ENCODE measurements around the gene RXFP3.
A peak's percentile ranks its signal among the peaks of the same experiment; 100 is the strongest.
"Not testable (repeated sequence)": the region's sequence is repeated elsewhere in the genome, so short reads cannot be mapped to it uniquely, and the experiment has no call there.

Gene RXFP3, protein sequence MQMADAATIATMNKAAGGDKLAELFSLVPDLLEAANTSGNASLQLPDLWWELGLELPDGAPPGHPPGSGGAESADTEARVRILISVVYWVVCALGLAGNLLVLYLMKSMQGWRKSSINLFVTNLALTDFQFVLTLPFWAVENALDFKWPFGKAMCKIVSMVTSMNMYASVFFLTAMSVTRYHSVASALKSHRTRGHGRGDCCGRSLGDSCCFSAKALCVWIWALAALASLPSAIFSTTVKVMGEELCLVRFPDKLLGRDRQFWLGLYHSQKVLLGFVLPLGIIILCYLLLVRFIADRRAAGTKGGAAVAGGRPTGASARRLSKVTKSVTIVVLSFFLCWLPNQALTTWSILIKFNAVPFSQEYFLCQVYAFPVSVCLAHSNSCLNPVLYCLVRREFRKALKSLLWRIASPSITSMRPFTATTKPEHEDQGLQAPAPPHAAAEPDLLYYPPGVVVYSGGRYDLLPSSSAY

DNA sequence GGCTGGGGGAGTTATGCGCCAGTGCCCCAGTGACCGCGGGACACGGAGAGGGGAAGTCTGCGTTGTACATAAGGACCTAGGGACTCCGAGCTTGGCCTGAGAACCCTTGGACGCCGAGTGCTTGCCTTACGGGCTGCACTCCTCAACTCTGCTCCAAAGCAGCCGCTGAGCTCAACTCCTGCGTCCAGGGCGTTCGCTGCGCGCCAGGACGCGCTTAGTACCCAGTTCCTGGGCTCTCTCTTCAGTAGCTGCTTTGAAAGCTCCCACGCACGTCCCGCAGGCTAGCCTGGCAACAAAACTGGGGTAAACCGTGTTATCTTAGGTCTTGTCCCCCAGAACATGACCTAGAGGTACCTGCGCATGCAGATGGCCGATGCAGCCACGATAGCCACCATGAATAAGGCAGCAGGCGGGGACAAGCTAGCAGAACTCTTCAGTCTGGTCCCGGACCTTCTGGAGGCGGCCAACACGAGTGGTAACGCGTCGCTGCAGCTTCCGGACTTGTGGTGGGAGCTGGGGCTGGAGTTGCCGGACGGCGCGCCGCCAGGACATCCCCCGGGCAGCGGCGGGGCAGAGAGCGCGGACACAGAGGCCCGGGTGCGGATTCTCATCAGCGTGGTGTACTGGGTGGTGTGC, at the start of gene RXFP3:
TSS of gene RXFP3 (plus strand) at position 6 of the 636 bp plus-strand sequence. CDS start at position 361, 355 bp downstream.
- peak; percentile 77 for DNase-seq

DNA sequence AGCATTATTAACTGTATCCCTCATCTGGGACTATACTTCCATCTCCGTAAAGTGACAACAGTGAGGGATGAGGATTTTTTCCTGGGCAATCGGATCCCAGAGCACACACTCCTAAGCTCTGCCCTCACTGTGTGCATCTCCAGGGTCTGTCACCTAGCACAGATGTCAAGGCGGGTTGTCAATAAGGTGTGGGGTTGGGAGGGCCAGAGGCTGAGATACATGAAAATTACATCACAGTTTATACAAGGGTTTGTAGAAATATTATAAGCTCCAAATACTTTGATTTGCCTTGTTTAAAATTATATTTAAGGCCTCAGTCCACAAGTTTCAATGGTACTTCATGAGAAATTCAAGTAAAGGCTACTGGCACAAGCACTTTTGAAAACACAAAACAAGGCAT, 48.9 kb upstream of the RXFP3 start:
- no peak for DNase-seq

DNA sequence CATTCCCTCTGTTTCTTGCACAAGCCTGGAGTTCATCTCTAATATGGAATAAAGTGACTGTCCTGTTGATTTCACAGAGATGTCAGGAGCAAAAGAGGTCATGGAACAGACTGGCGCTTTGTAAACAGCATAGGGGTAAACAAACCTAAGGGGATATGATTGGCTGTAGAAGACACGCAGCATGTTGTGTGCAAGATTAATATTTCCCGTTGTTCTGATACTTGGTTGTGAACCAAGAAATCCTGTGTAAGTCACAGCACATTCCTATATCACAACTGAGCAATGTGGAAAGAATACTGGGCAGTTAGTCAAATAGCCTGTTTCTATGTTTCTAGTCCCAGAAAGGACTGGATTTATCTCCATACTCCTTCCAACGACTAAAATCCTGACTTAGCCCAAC, 47.6 kb upstream of the RXFP3 start:
- no peak for DNase-seq

DNA sequence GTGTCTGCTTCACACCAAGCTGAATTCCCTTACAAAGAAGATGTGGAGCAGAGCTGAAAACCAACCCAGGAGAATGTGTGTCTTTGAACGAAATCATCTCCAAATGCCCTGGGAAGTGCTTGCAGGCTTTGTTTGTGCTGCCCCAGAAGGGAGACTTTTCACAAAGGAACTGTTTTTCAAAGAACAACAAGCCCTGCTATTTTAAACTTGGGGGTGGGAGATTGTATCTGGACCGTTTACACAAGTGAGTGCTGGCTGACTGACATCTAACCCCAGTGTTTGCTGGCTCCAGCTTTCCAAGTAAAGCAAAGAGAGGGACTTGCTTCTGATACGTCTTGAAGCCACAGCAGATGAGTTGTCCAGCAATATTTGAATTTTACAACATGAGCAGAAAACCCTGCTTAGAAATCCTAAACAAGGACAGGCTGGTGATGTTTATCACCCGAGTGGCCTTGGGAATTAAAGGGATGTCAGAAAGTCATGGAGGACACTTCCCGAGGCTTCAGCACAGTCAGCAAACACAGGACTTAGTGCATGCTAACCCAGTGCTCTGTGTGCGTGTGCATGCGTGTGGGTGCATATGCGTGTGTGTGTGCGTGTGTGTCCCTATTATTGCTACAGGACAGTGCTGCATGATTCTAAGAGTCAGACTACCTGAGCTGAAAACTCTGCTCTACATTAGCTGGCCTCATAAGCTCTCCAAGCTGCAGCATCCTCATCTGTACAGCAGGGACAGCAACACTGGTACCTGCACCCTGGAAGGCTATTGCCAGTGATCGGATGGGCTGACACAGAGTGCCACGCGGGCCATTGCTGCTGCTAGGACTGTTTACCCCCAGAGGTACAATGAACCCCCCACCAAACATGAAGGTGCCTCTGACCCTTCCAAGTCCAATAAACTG, 45.8 kb upstream of the RXFP3 start:
- DNase-seq = peak; percentile 39

DNA sequence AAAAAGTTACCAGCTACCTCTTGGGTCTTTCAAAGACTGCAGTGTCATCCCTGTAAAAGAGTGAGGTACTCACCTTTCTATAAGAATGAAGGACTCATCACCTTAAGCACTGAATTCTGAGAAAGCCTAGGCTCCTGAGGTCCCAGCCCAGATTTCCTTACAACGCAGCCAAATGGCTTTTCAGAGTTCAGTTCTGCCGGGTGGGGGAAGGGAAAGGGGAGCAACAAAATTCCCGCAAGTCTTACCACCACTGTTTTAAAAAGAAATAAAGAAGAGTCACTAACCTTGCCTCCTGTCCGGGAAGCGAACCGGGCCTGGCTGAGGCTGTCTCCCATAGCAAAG, 44.8 kb upstream of the RXFP3 start:
- DNase-seq = no peak

DNA sequence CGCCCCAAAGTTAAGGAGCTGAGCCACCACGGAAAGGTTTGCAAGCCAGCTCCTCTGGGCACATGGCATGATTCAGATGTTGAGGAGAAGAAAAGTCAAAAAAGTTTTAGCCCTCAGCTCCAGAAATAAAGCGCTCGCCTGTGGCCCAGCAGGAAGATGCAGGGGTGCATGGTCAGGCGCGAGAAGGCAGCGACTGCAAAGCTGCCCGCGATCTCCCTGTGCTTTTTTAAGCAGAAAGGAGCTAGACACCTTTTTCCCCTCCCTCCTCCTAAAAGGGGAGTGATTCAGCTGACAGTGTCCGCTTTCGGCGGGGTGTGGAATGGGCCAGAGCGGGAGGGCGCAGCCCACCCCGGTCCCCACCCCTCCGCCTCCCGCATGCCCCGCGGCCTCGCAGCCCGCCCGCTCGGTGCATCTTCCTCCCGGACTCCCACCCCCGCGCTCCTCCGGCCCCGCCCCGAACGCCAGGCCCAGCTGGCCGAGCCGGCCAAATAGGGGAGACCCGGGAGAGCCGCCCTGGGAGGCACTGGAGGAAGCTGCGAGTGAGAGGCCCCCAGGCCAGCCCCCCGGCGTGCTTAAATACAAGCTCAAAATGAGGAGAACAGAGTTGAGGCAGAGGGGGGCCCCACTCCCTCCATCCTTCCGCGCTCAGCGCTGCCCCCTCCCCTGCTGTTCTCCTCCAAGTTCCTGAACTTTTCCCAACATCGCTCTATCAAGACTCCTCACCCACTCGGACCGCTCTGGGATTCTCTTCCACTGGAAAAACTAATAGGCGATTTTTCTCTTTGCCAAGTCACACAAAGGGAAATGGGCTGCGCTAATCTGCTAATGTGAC, 44.2 kb upstream of the RXFP3 start, which contains the start of gene ADAMTS12:
TSS of gene ADAMTS12 (minus strand) at position 203 of the 832 bp plus-strand sequence. CDS start at position 69, 134 bp downstream.
- peak; percentile 78 for DNase-seq

DNA sequence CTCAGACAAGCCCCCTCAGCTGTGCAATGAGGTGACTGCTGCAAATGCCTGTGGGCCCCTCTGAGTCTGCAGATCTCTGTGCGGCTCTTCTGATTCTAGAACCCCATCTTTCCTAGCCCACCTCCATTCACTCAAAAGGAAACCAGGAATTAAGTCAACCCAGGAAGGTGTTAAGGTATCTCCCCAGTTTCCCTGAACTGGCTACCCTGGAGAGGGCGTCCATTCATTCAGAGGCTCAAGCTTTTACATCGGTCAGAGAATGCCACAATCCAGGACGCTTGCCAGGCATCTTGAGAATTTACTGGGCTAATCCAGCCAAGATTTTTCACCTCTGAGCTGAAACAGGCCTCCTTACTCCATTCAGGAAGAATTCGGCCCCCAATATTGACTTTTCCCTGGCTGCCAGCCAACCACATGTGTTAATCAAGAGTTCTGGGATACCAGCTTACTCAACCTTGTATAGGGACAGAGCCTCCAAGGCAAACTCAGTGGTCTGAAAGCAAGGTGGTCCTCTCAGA, 43.5 kb upstream of the RXFP3 start:
- DNase-seq = no peak

DNA sequence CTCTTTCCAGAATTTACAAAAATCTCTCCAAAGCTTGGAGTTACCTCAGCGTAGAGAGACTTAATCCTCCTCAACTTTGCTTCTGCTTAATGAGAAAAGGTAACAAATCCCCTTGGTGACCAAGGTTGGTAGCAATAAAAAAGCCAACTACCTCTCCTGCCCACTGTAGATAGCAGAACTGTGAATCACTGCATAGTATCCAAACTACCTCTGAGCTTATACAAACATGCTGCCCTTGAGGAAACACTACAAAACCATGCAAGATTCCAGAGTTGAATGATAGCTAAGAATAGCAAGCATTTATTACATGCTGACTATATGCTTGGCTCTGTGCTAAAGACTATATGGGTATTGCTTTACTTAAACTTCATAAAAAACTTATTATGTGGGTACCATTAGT, 41.6 kb upstream of the RXFP3 start:
- DNase-seq = no peak

DNA sequence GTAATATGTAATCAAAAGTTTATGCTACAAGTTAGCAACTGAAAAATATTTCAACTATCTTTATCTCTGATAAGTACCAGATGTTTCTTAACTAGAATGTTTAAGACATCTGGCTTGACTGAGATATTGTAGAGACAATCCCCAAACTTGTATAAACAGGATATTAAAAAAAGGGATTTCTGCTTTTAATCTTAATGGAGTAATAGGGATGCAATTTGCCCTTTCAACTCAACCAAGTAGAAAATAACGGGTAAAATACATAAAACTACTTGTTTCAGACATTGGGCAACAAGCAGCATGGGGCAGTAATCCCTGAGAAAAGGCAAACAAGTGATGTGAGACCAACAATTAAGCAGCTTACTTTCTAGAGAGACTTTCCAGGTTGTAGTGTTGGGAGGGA, 35.0 kb upstream of the RXFP3 start:
- DNase-seq = no peak

DNA sequence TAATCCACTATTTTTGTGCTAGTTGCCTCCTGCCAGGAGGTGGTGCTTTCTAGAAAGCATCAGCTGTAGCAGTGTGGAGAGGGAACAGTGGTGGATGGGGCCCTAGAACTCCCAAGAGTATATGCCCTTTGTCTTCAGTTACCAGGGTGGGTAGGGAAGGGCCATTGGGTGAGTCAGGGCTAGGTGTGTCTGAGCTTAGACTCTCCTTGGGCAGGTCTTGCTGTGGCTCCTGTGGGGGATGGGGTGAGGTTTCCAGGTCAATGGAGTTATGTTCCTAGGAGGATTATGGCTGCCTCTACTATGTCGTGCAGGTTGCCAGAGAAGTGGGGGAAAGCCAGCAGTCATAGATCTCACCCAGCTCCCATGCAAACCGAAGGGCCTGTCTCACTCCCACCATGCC, 33.1 kb upstream of the RXFP3 start:
- DNase-seq = no peak

DNA sequence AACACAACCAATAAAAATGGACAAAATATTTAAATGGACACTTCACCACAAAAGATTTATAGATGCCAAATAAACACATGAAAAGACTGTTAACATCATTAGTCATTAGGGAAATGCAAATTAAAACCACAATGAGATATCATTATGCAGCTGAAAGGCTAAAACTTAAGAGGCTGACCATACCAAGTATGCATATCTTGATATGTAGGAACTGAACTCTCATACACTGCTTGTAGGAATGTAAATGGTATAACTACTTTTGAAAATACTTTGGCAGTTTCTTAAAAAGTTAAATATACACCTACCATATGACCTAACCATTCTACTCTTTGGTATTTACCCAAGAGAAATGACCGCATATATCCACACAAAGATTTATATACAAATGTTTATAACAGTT, 30.8 kb upstream of the RXFP3 start:
- no peak for DNase-seq

DNA sequence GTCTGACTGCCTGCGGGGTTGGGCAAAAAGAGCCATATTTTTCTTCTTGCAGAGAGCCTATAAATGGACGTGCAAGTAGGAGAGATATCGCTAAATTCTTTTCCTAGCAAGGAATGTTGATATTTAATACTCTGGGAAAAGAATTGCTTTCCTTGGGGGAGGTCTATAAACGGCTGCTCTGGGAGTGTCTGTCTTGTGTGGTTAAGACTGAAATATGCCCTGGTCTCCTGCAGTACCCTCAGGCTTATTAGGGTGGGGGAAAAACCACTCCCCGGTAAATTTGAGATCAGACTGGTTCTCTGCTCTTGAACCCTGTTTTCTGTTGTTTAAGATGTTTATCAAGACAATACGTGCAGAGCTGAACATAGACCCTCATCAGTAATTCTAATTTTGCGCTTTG, 29.9 kb upstream of the RXFP3 start:
- not testable (repeated sequence) for DNase-seq

DNA sequence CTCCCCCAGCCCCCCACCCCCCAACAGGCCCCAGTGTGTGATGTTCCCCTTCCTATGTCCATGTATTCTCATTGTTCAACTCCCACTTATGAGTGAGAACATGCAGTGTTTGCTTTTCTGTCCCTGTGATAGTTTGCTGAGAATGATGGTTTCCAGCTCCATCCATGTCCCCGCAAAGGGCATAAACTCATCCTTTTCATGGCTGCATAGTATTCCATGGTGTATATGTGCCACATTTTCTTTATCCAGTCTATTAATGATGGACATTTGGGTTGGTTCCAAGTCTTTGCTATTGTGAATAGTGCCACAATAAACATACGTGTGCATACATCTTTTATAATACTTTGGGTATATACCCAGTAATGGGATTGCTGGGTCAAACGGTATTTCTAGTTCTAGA, 21.3 kb upstream of the RXFP3 start:
- DNase-seq = not testable (repeated sequence)

DNA sequence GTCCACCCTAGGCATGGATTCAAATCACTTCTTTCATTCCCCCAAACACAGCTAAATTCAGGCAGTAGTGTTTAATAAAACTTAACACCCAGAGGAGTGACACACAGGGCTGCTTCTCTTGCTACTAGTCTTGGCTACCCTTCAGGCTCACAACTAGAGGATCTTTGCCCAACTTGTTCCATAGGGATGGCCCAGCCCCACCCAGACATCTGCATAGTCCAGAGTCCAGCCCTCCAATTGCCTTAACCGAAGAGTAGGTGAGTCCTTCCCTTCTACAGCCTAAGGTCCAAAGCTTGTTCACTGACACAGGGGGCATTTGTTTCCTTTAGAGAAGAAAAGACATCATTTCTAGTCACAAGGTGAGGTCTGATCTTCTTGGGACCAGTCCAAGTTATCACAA, 15.2 kb upstream of the RXFP3 start:
- no peak for DNase-seq

DNA sequence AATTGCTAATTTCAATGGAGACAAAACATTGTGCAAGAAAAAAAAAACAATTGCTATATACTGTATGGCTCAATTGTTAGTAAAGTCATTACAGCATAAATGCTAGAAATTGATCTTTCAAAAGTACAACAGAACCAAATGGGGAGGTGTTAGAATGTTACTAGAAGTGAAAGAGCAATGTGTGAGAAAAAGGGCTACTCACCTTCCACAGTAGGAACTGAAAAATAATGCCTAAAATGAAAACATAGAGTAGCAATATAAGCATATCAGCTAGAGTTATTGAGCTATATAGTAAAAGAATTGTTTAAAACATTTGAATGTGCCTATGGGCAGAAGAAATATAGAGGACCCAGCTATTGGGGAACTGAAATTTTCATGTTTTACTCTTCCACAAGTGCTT, 10.9 kb upstream of the RXFP3 start:
- no peak for DNase-seq

DNA sequence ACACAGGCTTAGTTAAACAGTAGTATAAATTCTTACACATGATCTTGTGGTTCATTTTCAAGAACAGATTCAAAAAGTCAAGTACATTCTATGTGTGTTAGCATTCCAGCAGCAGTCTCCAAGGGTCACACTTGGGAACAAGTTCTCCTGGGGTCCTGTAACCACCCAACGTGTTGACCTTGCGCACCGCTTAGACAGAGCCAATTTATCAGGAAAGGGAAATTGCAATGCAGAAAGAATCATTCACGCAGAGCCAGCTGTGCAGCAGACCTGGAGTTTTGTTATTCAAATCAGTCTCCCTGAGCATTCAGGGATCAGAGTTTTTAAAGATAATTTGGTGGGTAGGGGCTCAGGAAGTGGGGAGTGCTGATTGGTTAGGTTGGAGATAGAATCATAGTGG, 8.5 kb upstream of the RXFP3 start:
- no peak for DNase-seq

DNA sequence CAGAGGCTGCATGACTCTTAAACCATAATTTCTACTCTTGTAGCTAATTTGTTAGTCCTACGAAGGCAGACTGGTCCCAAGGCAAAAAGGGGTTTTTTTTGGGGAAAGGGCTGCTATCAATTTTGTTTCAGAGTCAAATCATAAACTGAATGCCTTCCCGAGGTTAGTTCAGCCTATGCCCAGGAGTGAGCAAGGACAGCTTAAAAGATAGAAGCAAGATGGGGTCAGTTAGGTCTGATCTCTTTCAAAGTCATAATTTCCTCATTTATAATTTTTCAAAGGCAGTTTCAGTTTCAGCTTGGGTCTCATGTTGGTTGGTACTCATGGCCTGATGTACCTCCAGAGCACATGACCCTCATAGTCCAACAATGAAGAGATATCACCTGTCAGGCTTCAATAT, 7.9 kb upstream of the RXFP3 start:
- DNase-seq = no peak

DNA sequence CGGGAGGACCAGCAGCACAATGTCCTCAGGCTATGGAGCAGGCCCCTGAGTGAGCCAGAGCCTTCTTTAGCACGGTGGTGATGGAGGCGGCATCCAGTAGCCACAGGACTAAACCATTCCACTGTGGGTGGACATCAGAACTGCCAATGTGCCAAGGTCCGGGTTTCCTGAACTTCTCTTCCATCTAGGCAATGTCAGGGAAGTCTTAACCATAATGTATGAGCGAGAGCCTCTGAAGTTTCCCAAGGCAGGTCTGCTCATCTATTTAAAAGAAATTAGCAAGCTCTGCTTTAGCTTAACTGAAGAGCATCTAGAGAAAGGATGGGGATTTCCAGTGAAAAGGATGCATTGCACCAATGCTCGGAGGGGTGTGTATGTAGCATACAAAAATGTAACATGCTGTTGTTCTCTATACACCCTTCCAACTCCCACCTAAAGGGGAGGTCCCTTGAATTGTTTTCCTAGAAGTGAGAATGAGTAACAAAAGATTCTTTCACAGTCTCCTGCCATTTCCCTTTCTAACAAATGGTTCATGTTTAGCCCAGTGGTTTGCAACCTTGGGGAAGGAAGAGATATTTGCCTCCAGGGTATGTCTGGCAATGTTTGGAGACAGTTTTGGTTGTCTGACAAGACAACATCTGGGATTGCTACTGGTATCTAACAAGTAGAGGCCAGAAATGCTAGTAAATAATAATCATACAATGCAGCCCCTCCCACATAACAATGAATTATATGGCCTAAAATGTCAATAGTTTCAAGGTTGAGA, 6.1 kb upstream of the RXFP3 start:
- no peak for DNase-seq

DNA sequence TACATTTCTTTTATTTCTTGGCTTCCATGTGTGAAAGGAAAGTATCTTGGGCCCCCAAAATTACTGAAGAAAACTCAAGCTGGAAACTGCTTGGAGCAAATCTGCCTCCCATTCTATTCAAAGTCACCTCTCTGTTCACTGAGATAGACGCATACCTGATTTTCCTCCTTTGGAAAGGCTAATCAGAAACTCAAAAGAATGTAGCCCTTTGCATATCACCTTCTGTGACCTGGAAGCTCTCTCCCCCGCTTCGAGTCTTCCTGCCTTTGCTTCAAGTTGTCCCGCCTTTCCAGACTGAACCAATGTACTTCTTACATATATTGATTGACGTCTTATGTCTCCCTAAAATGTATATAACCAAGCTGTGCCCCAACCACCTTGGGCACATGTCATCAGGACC, 5.0 kb upstream of the RXFP3 start:
- no peak for DNase-seq

DNA sequence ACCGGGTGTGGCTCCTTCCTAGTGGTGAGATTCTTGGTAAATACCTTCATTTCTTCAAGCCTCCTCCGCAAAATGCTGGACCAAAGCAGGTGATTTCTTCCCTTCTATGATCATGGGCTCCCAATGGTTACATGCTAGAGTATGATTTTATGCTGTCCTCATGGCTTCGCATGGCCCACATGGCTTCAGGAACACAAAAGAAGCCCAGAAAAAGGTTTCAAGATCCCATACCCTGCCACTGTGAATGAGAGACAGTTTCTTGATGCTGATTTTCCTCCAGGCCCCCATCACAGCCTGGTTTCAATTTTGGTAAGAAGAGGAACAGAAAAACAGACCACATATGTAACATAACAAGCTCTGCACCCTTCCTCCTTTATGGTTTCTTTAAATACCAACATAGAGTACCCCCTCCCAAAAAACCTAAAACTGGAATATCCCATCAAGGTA, 2.4 kb upstream of the RXFP3 start:
- no peak for DNase-seq

DNA sequence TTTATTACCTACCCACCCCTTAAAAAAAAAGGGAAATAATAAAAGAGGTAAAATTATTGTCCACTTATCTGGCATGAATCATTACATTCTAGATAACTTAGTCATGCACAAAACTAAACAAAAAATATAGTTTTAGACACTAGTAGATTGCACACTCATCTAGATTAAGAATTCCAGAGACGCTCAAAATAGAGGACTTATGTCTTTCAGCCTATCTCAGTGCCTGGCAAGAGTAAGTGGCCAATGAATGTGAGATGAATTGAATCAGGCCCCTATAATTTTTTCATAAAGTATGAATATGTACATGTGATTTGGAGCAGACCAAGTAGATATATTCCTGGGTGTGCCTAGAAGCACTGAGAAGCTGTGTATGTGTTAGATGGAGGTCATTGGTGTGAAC, 2.0 kb upstream of the RXFP3 start:
- no peak for DNase-seq

Data from retina (tissue), 1 donor.